Transverse colon (tissue), 4 donors: ENCODE results near the gene MMP8.

Source experiments
- POLR2A ChIP-seq: fragments of 450-650 bp; IDR thresholded peaks from one replicate; pipeline ENCODE4 v1.6.1; 2016; ENCODE audit warnings: antibody characterized with exemption, mild to moderate bottlenecking, moderate library complexity
- POLR2AphosphoS5 ChIP-seq, 3 donors: sonication (generic); formaldehyde crosslinking; IDR thresholded peaks; one replicate each; pipeline ENCODE4 v1.6.1; 2016; ENCODE audit warnings: antibody characterized with exemption in 3 of 3
- TF ChIP-seq, protein P1 (sequence below), 5 experiments: fragments of 200-600 bp in 3 of 5; fragments of 450-650 bp in 2 of 5; sonication (generic) in 3 of 5; IDR thresholded peaks; 1 replicate in 2 of 5; 2 replicates in 3 of 5; pipeline ENCODE4 v1.5.1; 2016 to 2017; ENCODE audit warnings: antibody characterized with exemption in 5 of 5, inconsistent platforms in 3 of 5, mild to moderate bottlenecking in 2 of 5, moderate library complexity in 1 of 5

- TF ChIP-seq, protein P1, sequence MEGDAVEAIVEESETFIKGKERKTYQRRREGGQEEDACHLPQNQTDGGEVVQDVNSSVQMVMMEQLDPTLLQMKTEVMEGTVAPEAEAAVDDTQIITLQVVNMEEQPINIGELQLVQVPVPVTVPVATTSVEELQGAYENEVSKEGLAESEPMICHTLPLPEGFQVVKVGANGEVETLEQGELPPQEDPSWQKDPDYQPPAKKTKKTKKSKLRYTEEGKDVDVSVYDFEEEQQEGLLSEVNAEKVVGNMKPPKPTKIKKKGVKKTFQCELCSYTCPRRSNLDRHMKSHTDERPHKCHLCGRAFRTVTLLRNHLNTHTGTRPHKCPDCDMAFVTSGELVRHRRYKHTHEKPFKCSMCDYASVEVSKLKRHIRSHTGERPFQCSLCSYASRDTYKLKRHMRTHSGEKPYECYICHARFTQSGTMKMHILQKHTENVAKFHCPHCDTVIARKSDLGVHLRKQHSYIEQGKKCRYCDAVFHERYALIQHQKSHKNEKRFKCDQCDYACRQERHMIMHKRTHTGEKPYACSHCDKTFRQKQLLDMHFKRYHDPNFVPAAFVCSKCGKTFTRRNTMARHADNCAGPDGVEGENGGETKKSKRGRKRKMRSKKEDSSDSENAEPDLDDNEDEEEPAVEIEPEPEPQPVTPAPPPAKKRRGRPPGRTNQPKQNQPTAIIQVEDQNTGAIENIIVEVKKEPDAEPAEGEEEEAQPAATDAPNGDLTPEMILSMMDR (IDR thresholded peaks at IDR 0.05) = no peak
- no peak for TF ChIP-seq POLR2A
- TF ChIP-seq POLR2AphosphoS5 (IDR thresholded peaks at IDR 0.05) = no peak
Observed at GRCh38 chr11:102678022-102678421, 46.7 kb downstream of the MMP8 start.
